ENCODE data around the gene IL16.

Gene IL16

DNA sequence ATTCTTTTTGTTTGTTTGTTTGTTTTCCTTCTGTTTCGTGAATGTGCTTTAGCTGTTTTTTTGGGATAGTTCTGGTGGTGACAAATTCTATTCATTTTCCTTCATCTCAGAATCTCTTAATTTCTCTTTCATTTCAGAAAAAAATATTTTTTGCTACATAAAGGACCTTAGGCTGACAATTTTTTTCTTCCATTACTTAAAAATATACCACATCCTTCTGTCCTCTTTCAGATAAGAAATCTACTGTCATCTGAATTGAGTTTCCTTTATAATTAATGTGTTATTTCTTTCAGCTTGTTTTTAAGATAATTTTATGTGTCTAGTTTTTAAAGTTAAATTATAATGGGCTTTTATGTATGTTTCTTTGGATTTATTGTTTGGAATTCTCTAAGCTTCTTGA lies 47.6 kb downstream of the IL16 start:
- H3K4me3 ChIP-seq (ENCODE audit: low read depth in 1 of 2, low read length in 1 of 2), result no peak overlapping the region
- no peaks in the 10 kb centered on the region for H3K4me1 ChIP-seq (ENCODE audit: control insufficient read depth in 1 of 2, insufficient read depth in 1 of 2, low read depth in 1 of 2, low read length in 1 of 2)
- no peak overlapping the region for H3K27ac ChIP-seq

DNA sequence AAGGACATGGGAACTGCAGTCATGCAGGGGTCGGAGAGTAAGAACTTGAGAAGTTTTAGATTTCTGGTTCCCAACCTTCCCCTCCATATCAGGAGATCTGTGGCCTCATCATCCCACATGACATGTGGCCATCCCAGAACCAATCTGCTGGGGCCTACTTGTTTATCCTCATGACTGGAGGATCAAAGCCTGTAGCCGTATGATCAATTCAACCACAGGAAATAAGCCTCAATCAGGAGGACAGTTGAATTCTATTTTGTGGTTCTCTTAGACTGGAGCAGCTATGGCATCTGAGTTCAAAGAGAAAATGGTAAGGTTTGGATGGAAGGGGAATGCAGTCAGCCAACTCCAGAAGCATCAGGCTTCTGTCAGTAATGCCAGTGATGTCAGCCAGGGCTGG lies 57.2 kb downstream of the IL16 start:
- no peaks in the 10 kb centered on the region for H3K4me1 ChIP-seq (ENCODE audit: control insufficient read depth in 1 of 2, insufficient read depth in 1 of 2, low read depth in 1 of 2, low read length in 1 of 2)
- no peaks in the 10 kb centered on the region for H3K36me3 ChIP-seq
- no peaks in the 10 kb centered on the region for H3K9me3 ChIP-seq
- TF ChIP-seq, protein P1, sequence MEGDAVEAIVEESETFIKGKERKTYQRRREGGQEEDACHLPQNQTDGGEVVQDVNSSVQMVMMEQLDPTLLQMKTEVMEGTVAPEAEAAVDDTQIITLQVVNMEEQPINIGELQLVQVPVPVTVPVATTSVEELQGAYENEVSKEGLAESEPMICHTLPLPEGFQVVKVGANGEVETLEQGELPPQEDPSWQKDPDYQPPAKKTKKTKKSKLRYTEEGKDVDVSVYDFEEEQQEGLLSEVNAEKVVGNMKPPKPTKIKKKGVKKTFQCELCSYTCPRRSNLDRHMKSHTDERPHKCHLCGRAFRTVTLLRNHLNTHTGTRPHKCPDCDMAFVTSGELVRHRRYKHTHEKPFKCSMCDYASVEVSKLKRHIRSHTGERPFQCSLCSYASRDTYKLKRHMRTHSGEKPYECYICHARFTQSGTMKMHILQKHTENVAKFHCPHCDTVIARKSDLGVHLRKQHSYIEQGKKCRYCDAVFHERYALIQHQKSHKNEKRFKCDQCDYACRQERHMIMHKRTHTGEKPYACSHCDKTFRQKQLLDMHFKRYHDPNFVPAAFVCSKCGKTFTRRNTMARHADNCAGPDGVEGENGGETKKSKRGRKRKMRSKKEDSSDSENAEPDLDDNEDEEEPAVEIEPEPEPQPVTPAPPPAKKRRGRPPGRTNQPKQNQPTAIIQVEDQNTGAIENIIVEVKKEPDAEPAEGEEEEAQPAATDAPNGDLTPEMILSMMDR (IDR thresholded peaks at IDR 0.05), result no peak
- H3K4me3 ChIP-seq (ENCODE audit: low read depth in 1 of 2, low read length in 1 of 2), result no peak overlapping the region
- no peak overlapping the region for H3K27ac ChIP-seq
- peaks cover 14% of the 10 kb centered on the region for H3K27me3 ChIP-seq

More for the DNA sequence above, 47.6 kb downstream of the IL16 start:
- Histone ChIP-seq H3K27me3 (no peaks in the 10 kb centered on the region), H3K9me3 (no peaks in the 10 kb centered on the region), H3K36me3 (no peaks in the 10 kb centered on the region)
- TF ChIP-seq, protein P1 (IDR thresholded peaks at IDR 0.05), result no peak

DNA sequence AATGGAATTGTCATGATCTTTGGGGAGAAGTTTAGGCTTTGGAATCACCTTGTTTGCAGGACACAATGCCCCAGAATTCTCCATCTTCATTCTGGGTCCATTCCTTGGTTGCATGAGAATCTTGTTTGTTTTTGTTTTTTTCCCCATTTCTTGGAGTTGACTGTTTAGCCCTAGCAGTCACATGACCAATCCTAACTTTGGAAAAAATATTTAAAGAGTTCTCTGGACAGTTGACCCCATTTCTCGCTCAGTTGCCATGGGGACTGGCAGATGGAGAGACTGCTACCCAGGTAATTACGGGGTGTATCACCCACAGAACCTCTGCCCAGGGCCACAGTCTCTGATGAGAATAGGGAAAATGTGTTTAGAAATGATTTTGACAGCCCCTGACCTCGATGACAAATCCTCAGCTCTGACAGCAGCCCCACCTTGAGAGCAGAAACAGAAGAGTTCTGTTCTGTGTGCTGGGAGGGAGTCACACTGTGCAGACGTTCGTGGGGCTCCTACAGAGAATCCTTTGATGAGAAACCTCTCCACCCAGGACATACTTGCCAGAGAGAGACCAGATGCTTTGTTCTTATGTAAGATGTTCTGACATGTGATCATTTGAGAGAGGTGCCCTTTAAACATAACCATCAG lies 57.7 kb downstream of the IL16 start:
- TF ChIP-seq, protein P1 (IDR thresholded peaks at IDR 0.05), result no peak
- H3K27ac ChIP-seq, result no peak overlapping the region
- no peaks in the 10 kb centered on the region for H3K9me3 ChIP-seq
- no peaks in the 10 kb centered on the region for H3K36me3 ChIP-seq
- peaks cover 18% of the 10 kb centered on the region for H3K27me3 ChIP-seq
- no peaks in the 10 kb centered on the region for H3K4me1 ChIP-seq (ENCODE audit: control insufficient read depth in 1 of 2, insufficient read depth in 1 of 2, low read depth in 1 of 2, low read length in 1 of 2)
- no peak overlapping the region for H3K4me3 ChIP-seq (ENCODE audit: low read depth in 1 of 2, low read length in 1 of 2)

DNA sequence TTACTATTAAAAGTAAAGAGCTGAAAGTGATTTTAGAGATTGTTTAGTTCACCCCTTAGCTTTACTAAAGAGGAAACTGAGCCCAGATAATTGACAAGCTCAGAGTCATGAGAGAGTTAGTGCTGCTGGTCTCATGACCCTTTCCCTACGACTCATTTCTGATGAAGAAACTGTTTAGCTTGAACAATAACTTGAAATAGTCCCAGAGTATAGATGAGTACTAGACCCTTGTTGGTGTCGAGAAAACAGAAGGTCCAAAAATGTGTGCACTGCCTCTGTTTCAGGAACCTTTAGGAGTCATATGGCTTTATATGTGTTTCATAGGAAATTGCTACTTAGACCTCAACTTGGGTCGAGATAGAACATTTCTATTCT lies 58.2 kb downstream of the IL16 start:
- H3K36me3 ChIP-seq, result no peaks in the 10 kb centered on the region
- no peak overlapping the region for H3K27ac ChIP-seq
- H3K4me1 ChIP-seq (ENCODE audit: control insufficient read depth in 1 of 2, insufficient read depth in 1 of 2, low read depth in 1 of 2, low read length in 1 of 2), result no peaks in the 10 kb centered on the region
- no peak overlapping the region for H3K4me3 ChIP-seq (ENCODE audit: low read depth in 1 of 2, low read length in 1 of 2)
- H3K9me3 ChIP-seq, result no peaks in the 10 kb centered on the region
- TF ChIP-seq, protein P1 (IDR thresholded peaks at IDR 0.05), result no peak
- H3K27me3 ChIP-seq, result peaks cover 23% of the 10 kb centered on the region

DNA sequence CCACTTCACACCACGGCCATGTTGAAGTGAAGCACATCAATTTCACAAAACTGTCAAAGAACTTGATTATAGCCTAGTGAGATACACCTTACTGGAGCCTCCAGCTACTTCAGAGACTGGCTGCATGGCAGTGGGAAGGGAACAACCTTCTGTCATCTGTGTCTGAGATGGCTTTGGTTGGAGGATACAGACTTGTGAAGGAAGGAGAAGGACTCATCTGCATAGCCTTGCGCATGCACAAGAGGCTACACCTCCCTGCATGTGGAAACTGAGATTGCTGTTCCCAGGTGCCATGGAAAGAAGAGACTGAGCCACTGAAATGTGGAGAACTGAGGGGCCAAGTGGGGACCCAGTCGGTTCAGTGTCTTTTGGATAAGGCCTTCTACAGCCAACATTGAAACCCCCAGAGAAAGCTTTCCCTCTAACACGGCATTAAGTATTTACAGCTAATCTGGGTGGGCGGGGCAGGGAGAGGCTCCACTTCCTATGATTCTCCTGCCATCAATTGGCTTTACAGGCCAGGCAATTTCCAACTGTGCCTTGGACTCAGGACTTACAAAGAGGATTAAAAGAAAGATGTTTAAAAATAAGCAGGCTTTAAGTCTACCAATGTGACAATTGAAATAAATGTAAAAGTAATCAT lies 58.8 kb downstream of the IL16 start:
- Histone ChIP-seq H3K4me1 (ENCODE audit: control insufficient read depth in 1 of 2, insufficient read depth in 1 of 2, low read depth in 1 of 2, low read length in 1 of 2) (no peaks in the 10 kb centered on the region), H3K36me3 (no peaks in the 10 kb centered on the region), H3K4me3 (ENCODE audit: low read depth in 1 of 2, low read length in 1 of 2) (no peak overlapping the region), H3K27ac (no peak overlapping the region), H3K27me3 (peaks cover 23% of the 10 kb centered on the region), H3K9me3 (no peaks in the 10 kb centered on the region)
- TF ChIP-seq, protein P1 (IDR thresholded peaks at IDR 0.05), result no peak

All from neutrophil (primary cell).